Stimulated activated CD4-positive, alpha-beta T cell treated with anti-CD3 and anti-CD28 coated beads, Interleukin-12 subunit alpha, Interleukin-12 subunit beta, amount 100 ng/mL, for 24 hours (primary cell): ENCODE results near the gene SARS2.

Experiments used
- DNase-seq, 2 experiments: peaks; one replicate each; pipeline ENCODE4 v3.0.0-alpha.2; 2020; ENCODE audit warnings: low read depth in 2 of 2

The SARS2 gene

GRCh38 chr19:38917921-38918491 is 12.6 kb downstream of the SARS2 start:
- DNase-seq: no peak

GRCh38 chr19:38917516-38917915 is 13.0 kb downstream of the SARS2 start:
- DNase-seq: no peak

GRCh38 chr19:38915329-38916321 is 14.9 kb downstream of the SARS2 start:
- DNase-seq: no peak

- no peak for DNase-seq
These were observed 16.6 kb downstream of the SARS2 start for GRCh38 chr19:38913958-38914357.

GRCh38 chr19:38912600-38913514 is 17.7 kb downstream of the SARS2 start:
- no peak for DNase-seq

- DNase-seq: no peak
These were observed 19.1 kb downstream of the SARS2 start for GRCh38 chr19:38911388-38912001.

- DNase-seq: no peak
These were observed 20.1 kb downstream of the SARS2 start for GRCh38 chr19:38910488-38910887.

GRCh38 chr19:38908911-38909310 is 21.7 kb downstream of the SARS2 start:
- no peak for DNase-seq

- no peak for DNase-seq
These were observed 22.9 kb downstream of the SARS2 start for GRCh38 chr19:38907670-38908069.

- no peak for DNase-seq
These were observed 23.3 kb downstream of the SARS2 start for GRCh38 chr19:38907227-38907626.

GRCh38 chr19:38905620-38906019 is 24.9 kb downstream of the SARS2 start:
- no peak for DNase-seq

GRCh38 chr19:38904581-38905539 is 25.7 kb downstream of the SARS2 start:
- no peak for DNase-seq

GRCh38 chr19:38901683-38902082 is 28.9 kb downstream of the SARS2 start:
- no peak for DNase-seq

GRCh38 chr19:38900743-38901190 is 29.8 kb downstream of the SARS2 start:
- no peak for DNase-seq

GRCh38 chr19:38900202-38900629 is 30.3 kb downstream of the SARS2 start:
- no peak for DNase-seq

GRCh38 chr19:38899447-38900201 is 30.9 kb downstream of the SARS2 start, which contains the start of the genes NFKBIB and SIRT2:
TSS of gene NFKBIB (plus strand) at chr19:38899969. CDS start at chr19:38900033, 64 bp downstream.
TSS of gene SIRT2 (minus strand) at chr19:38899618. CDS start at chr19:38899521, 97 bp downstream.
- peak; percentile 99 for DNase-seq

GRCh38 chr19:38898788-38899446 is 31.6 kb downstream of the SARS2 start:
- no peak for DNase-seq

- no peak for DNase-seq
These were observed 35.6 kb downstream of the SARS2 start for GRCh38 chr19:38894968-38895367.

GRCh38 chr19:38893341-38893771 is 37.2 kb downstream of the SARS2 start:
- DNase-seq: no peak
